MCF 10A (cell line): ENCODE measurements around the gene ZNF768. TPM values are rescaled to one million over a fixed set of nuclear protein-coding genes. Genes with fewer than 3 reads are reported as not detected.

Source experiments
- BruUV-seq: library from RNA; stranded (reverse); fragments of 400-500 nt; replicated peaks from 2 replicates; lab custom pipeline; 2021; lab: Mats Ljungman, UMichigan
- CTCF ChIA-PET: fragments of 300-600 bp; sonication (Branson Sonifier 250); formaldehyde crosslinking; extraction: SDS; loops from one replicate; lab custom pipeline; 2021; ENCODE audit warnings: antibody characterized with exemption, inconsistent platforms; lab: Yijun Ruan, JAX
- POLR2A ChIA-PET: fragments of 300-600, 350-650 bp; sonication (Branson Sonifier 250); formaldehyde crosslinking; extraction: SDS; loops from one replicate; lab custom pipeline; 2020; ENCODE audit warnings: antibody characterized with exemption, inconsistent platforms; lab: Yijun Ruan, JAX
- DNase-seq: peaks from one replicate; pipeline ENCODE4 v3.0.0-alpha.2; 2018; ENCODE audit not compliant: unreplicated experiment
- H3K27ac Mint-ChIP-seq: one replicate; pipeline ENCODE4 v1.8.0; 2022; ENCODE audit warnings: mild to moderate bottlenecking, low read depth, mixed read lengths; ENCODE audit not compliant: unreplicated experiment
- H3K27me3 Mint-ChIP-seq: one replicate; pipeline ENCODE4 v1.8.0; 2022; ENCODE audit warnings: mixed read lengths; ENCODE audit not compliant: insufficient read depth, unreplicated experiment
- H3K36me3 Mint-ChIP-seq: one replicate; pipeline ENCODE4 v1.8.0; 2022; ENCODE audit warnings: mild to moderate bottlenecking, moderate library complexity, mixed read lengths; ENCODE audit not compliant: insufficient read depth, unreplicated experiment
- H3K4me1 Mint-ChIP-seq: one replicate; pipeline ENCODE4 v1.8.0; 2022; ENCODE audit warnings: mixed read lengths; ENCODE audit not compliant: insufficient read depth, unreplicated experiment
- H3K4me3 Mint-ChIP-seq: one replicate; pipeline ENCODE4 v1.8.0; 2022; ENCODE audit warnings: mild to moderate bottlenecking, moderate library complexity, mixed read lengths; ENCODE audit not compliant: unreplicated experiment
- H3K9me3 Mint-ChIP-seq: one replicate; pipeline ENCODE4 v1.8.0; 2022; ENCODE audit warnings: mixed read lengths; ENCODE audit not compliant: unreplicated experiment
- CTCF ChIP-seq: fragments of 200-600 bp; IDR thresholded peaks from one replicate; pipeline ENCODE4 v1.8.0; 2022; ENCODE audit warnings: antibody characterized with exemption, mild to moderate bottlenecking; ENCODE audit not compliant: unreplicated experiment
- intact Hi-C: fragments of 100-400 bp; cut with micrococcal nuclease; formaldehyde crosslinking; loops from 2 replicates; pipeline ENCODE4 v1.14.1; 2022
- total RNA-seq: library from RNA; stranded (reverse); gene quantifications from 2 replicates; pipeline ENCODE4 v1.2.3, GENCODE V29; 2022

Gene ZNF768
- total RNA-seq, 1 experiment from 2014 or later: 39.3 TPM

GRCh38 chr16:30535777-30536190, 9.4 kb upstream of the ZNF768 start:
- intact Hi-C loops: loop anchor here (1.0 to 2.0 kb wide), 4 partner anchors 23 to 63 kb away; partner anchors contain the start of genes ZNF688, ZNF764 and ZNF785
- Mint-ChIP-seq H3K27me3 (no peaks in the 10 kb centered on the region), H3K4me3 (peak overlapping the region; percentile 91), H3K36me3 (peaks cover 27% of the 10 kb centered on the region), H3K4me1 (peaks cover 6% of the 10 kb centered on the region), H3K27ac (peak overlapping the region; percentile 95), H3K9me3 (no peaks in the 10 kb centered on the region)
- ChIA-PET CTCF (interaction anchor here (0.6 to 3.4 kb wide), 21 partner anchors 8 to 493 kb away, joined by 3 to 28 read pairs (median 5); partner anchors contain the start of genes DCTPP1, ZNF764 and ZNF785), POLR2A (interaction anchor here (0.6 to 3.5 kb wide), 26 partner anchors 9 to 500 kb away, joined by 3 to 104 read pairs (median 6); partner anchors contain the start of genes DCTPP1, FBRS, SEPHS2 and ZNF688)
- DNase-seq: peak; percentile 49
- peak; percentile 17 for TF ChIP-seq CTCF
- no TSS peak for BruUV-seq

- Mint-ChIP-seq H3K4me3 (peak overlapping the region; percentile 91), H3K36me3 (peaks cover 28% of the 10 kb centered on the region), H3K9me3 (no peaks in the 10 kb centered on the region), H3K4me1 (peaks cover 6% of the 10 kb centered on the region), H3K27me3 (no peaks in the 10 kb centered on the region), H3K27ac (peak overlapping the region; percentile 95)
- no peak for DNase-seq
- no peak for TF ChIP-seq CTCF
- POLR2A ChIA-PET: interaction anchor here (0.6 to 3.5 kb wide), 31 partner anchors 8 to 500 kb away, joined by 3 to 104 read pairs (median 4); partner anchors contain the start of genes DCTPP1, FBRS, SEPHS2 and ZNF688
- intact Hi-C loops: loop anchor here (1.0 to 2.0 kb wide), 4 partner anchors 23 to 64 kb away; partner anchors contain the start of genes ZNF688, ZNF764 and ZNF785
- TSS peak; percentile 90 for BruUV-seq
- CTCF ChIA-PET: interaction anchor here (0.6 to 3.4 kb wide), 20 partner anchors 9 to 493 kb away, joined by 3 to 28 read pairs (median 5); partner anchors contain the start of genes DCTPP1 and ZNF764
Observed at GRCh38 chr16:30535106-30535776, 8.9 kb upstream of the ZNF768 start.

GRCh38 chr16:30534368-30535105, 8.2 kb upstream of the ZNF768 start, which contains the start of gene ZNF747:
TSS of gene ZNF747 (minus strand) at chr16:30534858. CDS start at chr16:30534679, 179 bp downstream.
- peak within 1 kb of the TSS; percentile 95 for H3K27ac Mint-ChIP-seq
- POLR2A ChIA-PET: interaction anchor here (0.5 to 3.5 kb wide), 28 partner anchors 8 to 163 kb away, joined by 3 to 104 read pairs (median 6); partner anchors contain the start of genes DCTPP1, FBRS, SEPHS2 and ZNF688
- CTCF ChIA-PET: interaction anchor here (0.6 to 3.4 kb wide), 14 partner anchors 9 to 366 kb away, joined by 3 to 28 read pairs (median 6); partner anchors contain the start of genes DCTPP1 and ZNF764
- TF ChIP-seq CTCF: no peak
- intact Hi-C loops: loop anchor here (1.0 to 2.0 kb wide), 4 partner anchors 24 to 64 kb away; partner anchors contain the start of genes ZNF688, ZNF764 and ZNF785
- no peaks in the 10 kb centered on the region for H3K27me3 Mint-ChIP-seq
- peaks cover 6% of the 10 kb centered on the region for H3K4me1 Mint-ChIP-seq
- H3K4me3 Mint-ChIP-seq: peak within 1 kb of the TSS; percentile 91
- peaks cover 28% of the 10 kb centered on the region for H3K36me3 Mint-ChIP-seq
- DNase-seq: peak; percentile 86
- TSS peak; percentile 42 for BruUV-seq
- no peaks in the 10 kb centered on the region for H3K9me3 Mint-ChIP-seq
